Hepatocyte (in vitro differentiated cells): ENCODE data around the gene TRPC4.

ENCODE experiments used
- EZH2 ChIP-seq: fragments of 200-600 bp; sonication (generic); IDR thresholded peaks from 2 replicates; pipeline ENCODE4 v1.6.1; 2016; ENCODE audit warnings: antibody characterized with exemption, mild to moderate bottlenecking, borderline replicate concordance
- TF ChIP-seq, protein P1 (sequence below): fragments of 200-600 bp; sonication (generic); IDR thresholded peaks from 2 replicates; pipeline ENCODE4 v1.5.1; 2016; ENCODE audit warnings: antibody characterized with exemption, mild to moderate bottlenecking; ENCODE audit not compliant: poor library complexity

DNA sequence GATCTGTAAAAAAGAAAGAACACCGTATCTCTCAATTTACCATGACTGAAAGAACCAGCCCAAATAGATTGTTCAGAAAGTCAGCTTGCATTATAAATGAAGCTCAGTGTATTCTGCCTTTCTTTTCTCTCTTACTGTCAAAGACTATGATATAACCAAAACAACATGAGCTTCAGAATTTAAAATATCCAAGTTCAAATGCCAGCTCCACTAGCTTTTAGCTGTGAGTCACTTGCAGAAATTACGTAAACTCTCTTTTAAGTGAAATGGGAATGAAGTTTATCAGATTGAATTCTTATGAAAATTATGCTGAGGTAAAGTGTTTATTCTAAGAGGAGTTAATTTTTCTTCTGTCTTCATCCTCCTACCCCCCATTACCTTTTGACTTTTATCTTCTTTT is 251.0 kb downstream of the TRPC4 start:
- TF ChIP-seq, protein P1, sequence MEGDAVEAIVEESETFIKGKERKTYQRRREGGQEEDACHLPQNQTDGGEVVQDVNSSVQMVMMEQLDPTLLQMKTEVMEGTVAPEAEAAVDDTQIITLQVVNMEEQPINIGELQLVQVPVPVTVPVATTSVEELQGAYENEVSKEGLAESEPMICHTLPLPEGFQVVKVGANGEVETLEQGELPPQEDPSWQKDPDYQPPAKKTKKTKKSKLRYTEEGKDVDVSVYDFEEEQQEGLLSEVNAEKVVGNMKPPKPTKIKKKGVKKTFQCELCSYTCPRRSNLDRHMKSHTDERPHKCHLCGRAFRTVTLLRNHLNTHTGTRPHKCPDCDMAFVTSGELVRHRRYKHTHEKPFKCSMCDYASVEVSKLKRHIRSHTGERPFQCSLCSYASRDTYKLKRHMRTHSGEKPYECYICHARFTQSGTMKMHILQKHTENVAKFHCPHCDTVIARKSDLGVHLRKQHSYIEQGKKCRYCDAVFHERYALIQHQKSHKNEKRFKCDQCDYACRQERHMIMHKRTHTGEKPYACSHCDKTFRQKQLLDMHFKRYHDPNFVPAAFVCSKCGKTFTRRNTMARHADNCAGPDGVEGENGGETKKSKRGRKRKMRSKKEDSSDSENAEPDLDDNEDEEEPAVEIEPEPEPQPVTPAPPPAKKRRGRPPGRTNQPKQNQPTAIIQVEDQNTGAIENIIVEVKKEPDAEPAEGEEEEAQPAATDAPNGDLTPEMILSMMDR: no peak
- TF ChIP-seq EZH2: no peak
